GM12874 (cell line): ENCODE data around the gene ARMC3.

Source experiments
- CTCF ChIP-seq: IDR thresholded peaks from 2 replicates; pipeline ENCODE4 v1.5.1; 2011; ENCODE audit warnings: low read depth, mild to moderate bottlenecking, control low read depth, low read length, moderate library complexity; ENCODE audit not compliant: insufficient read depth

Gene ARMC3

GRCh38 chr10:22912763-22913384, 15.0 kb upstream of the ARMC3 start:
- no peak for TF ChIP-seq CTCF

- no peak for TF ChIP-seq CTCF
Observed at GRCh38 chr10:22913474-22914092, 14.3 kb upstream of the ARMC3 start.

- no peak for TF ChIP-seq CTCF
Observed at GRCh38 chr10:22915314-22915713, 12.5 kb upstream of the ARMC3 start.

- no peak for TF ChIP-seq CTCF
Observed at GRCh38 chr10:22925088-22925487, 2.8 kb upstream of the ARMC3 start.

GRCh38 chr10:22927166-22927565, 687 bp upstream of the ARMC3 start:
- TF ChIP-seq CTCF: no peak

GRCh38 chr10:22931948-22932347, 4.1 kb downstream of the ARMC3 start:
- no peak for TF ChIP-seq CTCF

- TF ChIP-seq CTCF: no peak
Observed at GRCh38 chr10:22932626-22933370, 4.9 kb downstream of the ARMC3 start.
